Lower leg skin (tissue), 4 donors: ENCODE measurements around the gene ARHGEF18. TPM values are rescaled to one million over a fixed set of nuclear protein-coding genes. Genes with fewer than 3 reads are reported as not detected.

Experiments used
- DNase-seq, 2 donors: peaks; one replicate each; pipeline ENCODE4 v3.0.0-alpha.2; 2019; ENCODE audit warnings: low spot score in 2 of 2
- H3K4me3 ChIP-seq: fragments of 200-600 bp; sonication (generic); 2 replicates; pipeline ENCODE4 v1.5.1; 2017; ENCODE audit warnings: mild to moderate bottlenecking, low read depth; ENCODE audit not compliant: poor library complexity, severe bottlenecking
- CTCF ChIP-seq, 3 donors: fragments of 450-650 bp; IDR thresholded peaks; one replicate each; pipeline ENCODE4 v1.5.1; 2016; ENCODE audit warnings: antibody characterized with exemption in 3 of 3, mild to moderate bottlenecking in 3 of 3, moderate library complexity in 2 of 3
- POLR2A ChIP-seq, 2 donors: fragments of 450-650 bp; IDR thresholded peaks; one replicate each; pipeline ENCODE4 v1.6.1; 2016 to 2017; ENCODE audit warnings: antibody characterized with exemption in 2 of 2, mild to moderate bottlenecking in 1 of 2, moderate library complexity in 1 of 2
- WGBS, 2 donors: methylation state at CpG; one replicate each; pipeline ENCODE4 v1.1.5; 2018; 5-methylcytosine and 5-hydroxymethylcytosine counted together
- intact Hi-C: fragments of 100-400 bp; cut with DNase I; formaldehyde crosslinking; loops from one replicate; pipeline ENCODE4 v1.15.0; 2023; ENCODE audit warnings: low total_unique reads
- total RNA-seq, 4 donors: library from RNA; depleted of rRNA; stranded (reverse); fragments of >200 nt; gene quantifications; one replicate each; pipeline ENCODE4 v1.1.0, GENCODE V29; 2016

Gene ARHGEF18
- total RNA-seq, 4 donors from 2014 or later, result 32.3 to 49.2 (median 36.3) TPM

- WGBS, 2 donors, result 85 to 91% methylated on average over 4 of the region's 4 CpGs
- intact Hi-C loops, result no loop called here
- no peak for DNase-seq
- no peak overlapping the region for H3K4me3 ChIP-seq
- no peak for TF ChIP-seq POLR2A (IDR thresholded peaks at IDR 0.05)
- TF ChIP-seq CTCF (IDR thresholded peaks at IDR 0.05), result no peak
Measured at GRCh38 chr19:7331446-7331845, 17.3 kb upstream of the ARHGEF18 start.

DNA sequence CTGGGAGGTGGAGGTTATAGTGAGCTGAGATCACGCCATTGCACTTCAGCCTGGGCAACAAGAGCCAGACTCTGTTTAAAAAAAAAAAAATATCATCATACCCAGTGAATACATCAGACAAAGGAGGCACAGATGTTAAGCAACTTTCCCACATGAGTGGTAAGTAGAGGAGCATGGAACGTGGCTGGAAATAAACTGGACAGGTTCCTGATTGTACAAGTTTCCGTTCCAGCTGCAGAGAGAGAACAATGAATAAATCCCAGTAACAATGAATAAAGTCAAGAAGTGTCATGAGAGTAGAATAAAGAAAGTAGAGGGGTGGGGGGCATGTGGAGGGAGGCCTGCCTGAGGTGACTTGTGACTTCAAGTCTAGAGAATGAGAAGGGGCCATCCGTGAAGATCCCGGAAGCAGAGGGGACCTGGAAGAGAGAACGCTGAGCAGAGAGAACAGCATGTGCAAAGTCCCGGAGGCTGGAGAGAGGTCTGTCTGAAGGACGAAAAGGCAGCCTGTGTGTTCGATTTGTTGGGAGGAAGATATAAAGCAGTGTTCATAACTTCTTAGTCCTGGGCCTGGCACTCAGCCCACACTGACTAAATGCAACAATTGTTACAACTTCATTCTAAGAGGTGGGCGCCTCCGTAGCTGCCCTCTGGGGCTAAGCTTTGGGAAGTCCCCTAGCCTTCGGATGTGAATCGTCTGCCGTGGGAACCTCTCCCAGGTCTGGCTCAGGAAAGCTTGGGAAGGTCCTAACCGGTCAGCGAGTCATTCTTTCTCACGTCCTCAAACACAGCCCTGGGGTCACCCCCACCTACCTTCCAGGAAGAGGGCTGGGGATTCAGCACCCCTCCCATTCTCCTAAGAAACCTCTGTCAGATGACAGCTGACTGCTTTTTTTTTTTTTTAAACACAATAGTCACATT lies 15.3 kb upstream of the ARHGEF18 start:
- no peak overlapping the region for H3K4me3 ChIP-seq
- WGBS, 2 donors, result 47 to 52% methylated on average over 17 of the region's 17 CpGs
- intact Hi-C loops, result no loop called here
- no peak for DNase-seq
- TF ChIP-seq CTCF (IDR thresholded peaks at IDR 0.05), result no peak
- no peak for TF ChIP-seq POLR2A (IDR thresholded peaks at IDR 0.05)

DNA sequence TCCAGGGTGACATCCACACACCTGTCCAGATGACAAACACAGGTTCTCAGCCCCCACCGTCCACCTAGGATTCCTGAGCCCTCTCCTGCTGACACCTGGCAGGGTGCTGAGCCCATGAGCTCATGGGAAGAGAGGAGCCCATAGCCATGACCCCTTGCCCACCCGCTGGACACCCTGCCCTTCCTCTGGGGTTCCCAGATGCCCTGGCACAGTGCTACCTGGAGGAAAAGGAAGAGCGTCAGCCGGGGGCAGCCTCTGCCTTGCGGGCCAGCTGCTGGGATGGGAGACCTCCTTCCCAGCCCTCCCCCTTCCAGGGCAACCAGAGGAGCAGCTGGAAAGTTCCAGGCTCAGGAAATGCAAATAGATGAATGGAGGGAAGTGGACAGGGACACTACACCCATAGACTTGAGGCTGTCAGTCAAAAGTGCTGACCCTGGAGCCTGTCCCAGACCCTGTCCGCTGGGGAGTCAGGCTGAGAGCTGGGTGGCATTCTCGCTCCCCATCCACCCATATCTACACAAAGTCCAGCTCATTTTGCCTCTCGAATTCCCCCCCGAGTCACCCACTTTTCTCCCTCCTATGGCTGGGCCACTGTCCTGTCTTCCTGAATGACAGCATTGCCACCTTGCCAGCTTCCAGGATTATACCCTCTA lies 12.3 kb upstream of the ARHGEF18 start:
- no peak for DNase-seq
- intact Hi-C loops, result loop anchor here (5.0 kb wide), 1 partner anchor 234 kb away; no protein-coding TSS in a partner anchor

GRCh38 chr19:7337380-7338194 lies 11.2 kb upstream of the ARHGEF18 start:
- no peak overlapping the region for H3K4me3 ChIP-seq
- TF ChIP-seq POLR2A (IDR thresholded peaks at IDR 0.05) (no peak), CTCF (IDR thresholded peaks at IDR 0.05) (no peak)
- peak; percentile 32 to 81 for DNase-seq
- 76% methylated on average over 12 of the region's 12 CpGs for WGBS, 2 donors
- intact Hi-C loops, result loop anchor here (5.0 kb wide), 1 partner anchor 235 kb away; no protein-coding TSS in a partner anchor

More for the DNA sequence above, 12.3 kb upstream of the ARHGEF18 start:
- no peak overlapping the region for H3K4me3 ChIP-seq
- WGBS, 2 donors, result 83 to 91% methylated on average over 7 to 9 of the region's 9 CpGs
- no peak for TF ChIP-seq CTCF (IDR thresholded peaks at IDR 0.05)
- no peak for TF ChIP-seq POLR2A (IDR thresholded peaks at IDR 0.05)

- DNase-seq, result peak; percentile 76 to 96
- WGBS, 2 donors, result 37 to 39% methylated on average over 22 of the region's 22 CpGs
- intact Hi-C loops, result no loop called here
- TF ChIP-seq POLR2A (IDR thresholded peaks at IDR 0.05) (no peak), CTCF (IDR thresholded peaks at IDR 0.05) (peak in 2 of 3 donors; percentile 29 to 88)
- no peak overlapping the region for H3K4me3 ChIP-seq
Measured at GRCh38 chr19:7340959-7341837, 7.5 kb upstream of the ARHGEF18 start.
